ENCODE results near the gene LDHAL6B.

The LDHAL6B gene

DNA sequence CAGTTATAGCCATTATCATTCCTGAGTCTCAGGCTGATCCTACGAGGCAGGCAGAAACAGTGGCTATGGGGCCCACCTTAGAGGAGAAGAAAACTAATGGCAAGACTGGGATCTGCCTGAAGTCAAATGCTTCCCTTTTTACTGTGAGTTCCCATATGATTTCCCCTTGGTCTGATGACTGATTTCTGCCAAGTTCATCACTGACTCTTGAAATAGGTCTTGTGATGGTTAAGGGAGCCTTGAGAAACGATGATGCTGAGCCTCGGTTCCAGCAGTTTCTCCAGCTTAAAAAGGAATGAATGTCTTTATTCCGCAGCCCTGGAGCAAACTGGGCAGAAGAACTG is 29.4 kb upstream of the LDHAL6B start:
- no peak overlapping the region for H3K4me3 ChIP-seq (ENCODE audit: low read depth, low read length)
- TF ChIP-seq, protein P1, sequence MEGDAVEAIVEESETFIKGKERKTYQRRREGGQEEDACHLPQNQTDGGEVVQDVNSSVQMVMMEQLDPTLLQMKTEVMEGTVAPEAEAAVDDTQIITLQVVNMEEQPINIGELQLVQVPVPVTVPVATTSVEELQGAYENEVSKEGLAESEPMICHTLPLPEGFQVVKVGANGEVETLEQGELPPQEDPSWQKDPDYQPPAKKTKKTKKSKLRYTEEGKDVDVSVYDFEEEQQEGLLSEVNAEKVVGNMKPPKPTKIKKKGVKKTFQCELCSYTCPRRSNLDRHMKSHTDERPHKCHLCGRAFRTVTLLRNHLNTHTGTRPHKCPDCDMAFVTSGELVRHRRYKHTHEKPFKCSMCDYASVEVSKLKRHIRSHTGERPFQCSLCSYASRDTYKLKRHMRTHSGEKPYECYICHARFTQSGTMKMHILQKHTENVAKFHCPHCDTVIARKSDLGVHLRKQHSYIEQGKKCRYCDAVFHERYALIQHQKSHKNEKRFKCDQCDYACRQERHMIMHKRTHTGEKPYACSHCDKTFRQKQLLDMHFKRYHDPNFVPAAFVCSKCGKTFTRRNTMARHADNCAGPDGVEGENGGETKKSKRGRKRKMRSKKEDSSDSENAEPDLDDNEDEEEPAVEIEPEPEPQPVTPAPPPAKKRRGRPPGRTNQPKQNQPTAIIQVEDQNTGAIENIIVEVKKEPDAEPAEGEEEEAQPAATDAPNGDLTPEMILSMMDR (IDR thresholded peaks at IDR 0.05; ENCODE audit: low read depth, low read length) = no peak
- in situ Hi-C loops (cut with HindIII; ENCODE audit: low sequenced_read_pairs) = no loop called here
- DNase-seq (ENCODE audit: low read depth, low spot score) = no peak

DNA sequence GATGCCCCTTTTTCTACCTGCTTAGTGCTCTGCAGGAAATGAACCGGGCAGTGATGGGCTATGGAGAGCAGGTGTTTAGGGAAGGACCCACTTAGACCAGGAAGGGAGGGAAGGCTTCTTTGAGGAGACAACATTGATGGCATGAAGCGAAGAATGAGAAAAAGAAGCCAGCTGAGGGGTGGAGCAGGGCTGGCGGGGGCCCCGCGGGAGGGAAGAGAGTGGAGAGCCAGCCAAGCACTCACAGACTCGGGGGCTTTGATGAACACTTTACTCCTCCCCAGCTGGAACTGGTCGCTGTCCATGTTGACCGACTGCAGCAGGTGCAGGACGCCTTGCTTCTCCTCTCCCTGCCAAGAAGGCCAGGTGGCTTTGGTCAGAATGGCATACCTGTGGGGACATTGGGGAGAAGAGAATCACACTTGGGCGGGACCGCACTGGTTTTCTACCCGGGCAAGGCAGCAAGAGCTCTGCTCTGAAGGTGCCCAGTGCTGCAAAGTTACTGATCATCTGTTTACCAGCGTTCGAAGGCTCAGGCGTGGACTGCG is 28.4 kb upstream of the LDHAL6B start:
- in situ Hi-C loops (cut with HindIII; ENCODE audit: low sequenced_read_pairs) = no loop called here
- no peak for DNase-seq (ENCODE audit: low read depth, low spot score)
- no peak overlapping the region for H3K4me3 ChIP-seq (ENCODE audit: low read depth, low read length)
- TF ChIP-seq, protein P1 (IDR thresholded peaks at IDR 0.05; ENCODE audit: low read depth, low read length) = no peak

DNA sequence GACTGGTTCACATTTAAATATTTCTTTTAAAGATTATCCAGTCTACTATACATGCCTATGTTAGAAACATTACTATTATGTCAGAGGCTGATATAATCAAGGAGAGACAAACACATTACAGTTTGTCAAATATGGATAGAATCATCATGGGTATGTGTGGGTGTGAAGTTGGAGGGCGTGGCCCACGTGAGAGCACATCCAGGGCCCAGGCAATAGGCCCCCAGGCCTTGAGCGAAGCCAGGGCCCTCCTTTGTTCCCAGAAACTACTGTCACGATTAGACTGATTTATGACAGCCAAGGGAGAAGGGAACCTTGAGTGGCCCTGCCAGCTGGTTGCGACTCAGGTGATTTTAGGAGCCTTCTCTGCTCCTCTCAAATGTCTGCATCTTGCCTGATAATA is 26.9 kb upstream of the LDHAL6B start:
- TF ChIP-seq, protein P1 (IDR thresholded peaks at IDR 0.05; ENCODE audit: low read depth, low read length) = no peak
- in situ Hi-C loops (cut with HindIII; ENCODE audit: low sequenced_read_pairs) = no loop called here
- DNase-seq (ENCODE audit: low read depth, low spot score) = no peak
- H3K4me3 ChIP-seq (ENCODE audit: low read depth, low read length) = no peak overlapping the region

DNA sequence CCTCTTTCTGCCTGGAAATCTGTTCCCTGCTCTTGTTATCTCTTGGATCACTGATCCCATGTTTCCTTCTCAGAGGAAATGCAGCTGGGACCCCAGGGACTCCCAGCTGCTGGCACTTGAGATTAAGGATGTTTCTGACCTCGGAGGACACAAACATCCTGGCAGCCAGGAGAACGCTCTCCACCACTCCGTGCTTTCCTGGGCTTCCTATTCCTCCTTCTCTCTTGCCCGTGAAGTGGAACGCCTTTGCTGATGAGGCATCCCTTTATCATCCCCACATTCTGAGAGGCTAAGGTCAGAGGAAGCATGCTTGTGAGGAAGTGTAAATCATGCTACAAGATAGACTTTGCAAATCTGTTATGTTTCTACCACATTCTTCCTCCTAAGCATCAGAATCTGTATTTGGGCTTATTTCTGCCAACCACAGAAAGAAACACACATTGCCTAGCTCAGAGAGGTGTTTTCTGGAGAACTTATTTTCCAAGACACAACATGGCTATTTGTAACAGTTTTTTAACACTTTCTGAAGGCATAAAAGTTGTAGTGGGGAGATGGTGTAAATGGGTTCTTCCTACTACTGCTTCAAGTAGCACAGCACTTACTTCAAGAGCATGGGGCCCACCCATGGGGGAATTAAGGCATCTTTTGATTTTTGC is 25.6 kb upstream of the LDHAL6B start:
- in situ Hi-C loops (cut with HindIII; ENCODE audit: low sequenced_read_pairs) = no loop called here

DNA sequence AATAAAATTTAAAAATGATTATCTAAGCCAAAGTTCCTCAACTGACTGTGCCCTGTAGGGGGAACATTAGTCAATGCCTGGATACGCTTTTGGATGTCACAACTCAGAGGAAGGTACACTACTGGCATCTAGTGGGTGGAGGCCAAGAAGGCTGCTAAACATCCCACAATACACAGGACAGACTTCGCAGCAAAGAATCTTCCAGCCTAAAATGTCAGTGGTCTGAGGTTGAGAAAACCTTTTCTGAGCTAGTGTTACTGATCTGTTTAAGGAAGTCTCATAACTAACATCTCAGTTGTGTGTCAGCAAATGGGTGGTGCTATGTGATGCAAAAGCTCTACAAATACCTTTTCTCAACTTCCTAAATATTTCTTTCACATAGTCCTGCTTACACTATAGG is 20.9 kb upstream of the LDHAL6B start:
- DNase-seq (ENCODE audit: low read depth, low spot score) = no peak
- no peak overlapping the region for H3K4me3 ChIP-seq (ENCODE audit: low read depth, low read length)
- TF ChIP-seq, protein P1 (IDR thresholded peaks at IDR 0.05; ENCODE audit: low read depth, low read length) = no peak
- in situ Hi-C loops (cut with HindIII; ENCODE audit: low sequenced_read_pairs) = no loop called here

More for the DNA sequence above, 25.6 kb upstream of the LDHAL6B start:
- no peak overlapping the region for H3K4me3 ChIP-seq (ENCODE audit: low read depth, low read length)
- TF ChIP-seq, protein P1 (IDR thresholded peaks at IDR 0.05; ENCODE audit: low read depth, low read length) = no peak
- DNase-seq (ENCODE audit: low read depth, low spot score) = no peak

DNA sequence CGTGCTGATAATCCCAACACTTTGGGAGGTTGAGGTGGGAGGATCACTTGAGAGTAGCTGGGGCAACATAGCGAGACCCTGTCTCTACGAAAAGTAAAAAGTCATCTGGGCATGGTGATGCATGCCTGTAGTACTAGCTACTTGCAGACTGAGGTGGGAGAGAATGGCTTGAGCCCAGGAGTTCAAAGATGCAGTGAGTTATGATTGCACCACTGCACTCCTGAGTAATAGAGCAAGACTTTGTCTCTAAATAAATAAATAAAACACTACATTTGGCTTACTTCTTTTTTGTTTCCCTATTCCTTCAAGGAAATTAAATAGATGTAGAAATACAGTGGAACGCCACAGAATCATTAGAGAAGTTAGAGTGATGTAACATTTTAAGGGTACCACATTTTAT is 20.1 kb upstream of the LDHAL6B start:
- in situ Hi-C loops (cut with HindIII; ENCODE audit: low sequenced_read_pairs) = no loop called here
- TF ChIP-seq, protein P1 (IDR thresholded peaks at IDR 0.05; ENCODE audit: low read depth, low read length) = no peak
- no peak for DNase-seq (ENCODE audit: low read depth, low spot score)
- H3K4me3 ChIP-seq (ENCODE audit: low read depth, low read length) = no peak overlapping the region

All from astrocyte of the spinal cord (primary cell).